Mesothelial cell of epicardium (in vitro differentiated cells): ENCODE data around the gene SOX18. TPM values are rescaled to one million over a fixed set of nuclear protein-coding genes. Genes with fewer than 3 reads are reported as not detected.
A peak's percentile ranks its signal among the peaks of the same experiment; 100 is the strongest.

ENCODE experiments used
- DNase-seq, 2 experiments: peaks; one replicate each; pipeline ENCODE4 v3.0.0; 2021; ENCODE audit warnings: low spot score in 2 of 2; ENCODE audit not compliant: unreplicated experiment in 2 of 2
- H3K27ac Mint-ChIP-seq: 2 replicates; pipeline ENCODE4 v1.8.0; 2021; ENCODE audit warnings: mixed read lengths
- H3K27me3 Mint-ChIP-seq: 2 replicates; pipeline ENCODE4 v1.8.0; 2021; ENCODE audit warnings: low read depth, mixed read lengths
- H3K36me3 Mint-ChIP-seq: 2 replicates; pipeline ENCODE4 v1.8.0; 2021; ENCODE audit warnings: mixed read lengths
- H3K4me1 Mint-ChIP-seq: 2 replicates; pipeline ENCODE4 v1.8.0; 2021; ENCODE audit warnings: mixed read lengths
- H3K4me3 Mint-ChIP-seq: 2 replicates; pipeline ENCODE4 v1.8.0; 2021; ENCODE audit warnings: mild to moderate bottlenecking, moderate library complexity, mixed read lengths
- H3K9me3 Mint-ChIP-seq: 2 replicates; pipeline ENCODE4 v1.8.0; 2021; ENCODE audit warnings: mixed read lengths
- total RNA-seq: library from RNA; stranded (reverse); gene quantifications from 3 replicates; pipeline ENCODE4 v1.2.1, GENCODE V29; 2021
- TF ChIP-seq, protein P1 (sequence below): fragments of 200-600 bp; sonication (generic); IDR thresholded peaks from one replicate; pipeline ENCODE4 v1.5.0; 2021; ENCODE audit warnings: antibody characterized with exemption; ENCODE audit not compliant: unreplicated experiment

The SOX18 gene
- total RNA-seq, 1 donor from 2014 or later, result 0.34 TPM

- Mint-ChIP-seq H3K9me3 (no peaks in the 10 kb centered on the region), H3K27ac (no peak overlapping the region), H3K4me3 (peak overlapping the region; percentile 62), H3K4me1 (peaks cover 14% of the 10 kb centered on the region), H3K36me3 (no peaks in the 10 kb centered on the region), H3K27me3 (peaks cover 33% of the 10 kb centered on the region)
- TF ChIP-seq, protein P1, sequence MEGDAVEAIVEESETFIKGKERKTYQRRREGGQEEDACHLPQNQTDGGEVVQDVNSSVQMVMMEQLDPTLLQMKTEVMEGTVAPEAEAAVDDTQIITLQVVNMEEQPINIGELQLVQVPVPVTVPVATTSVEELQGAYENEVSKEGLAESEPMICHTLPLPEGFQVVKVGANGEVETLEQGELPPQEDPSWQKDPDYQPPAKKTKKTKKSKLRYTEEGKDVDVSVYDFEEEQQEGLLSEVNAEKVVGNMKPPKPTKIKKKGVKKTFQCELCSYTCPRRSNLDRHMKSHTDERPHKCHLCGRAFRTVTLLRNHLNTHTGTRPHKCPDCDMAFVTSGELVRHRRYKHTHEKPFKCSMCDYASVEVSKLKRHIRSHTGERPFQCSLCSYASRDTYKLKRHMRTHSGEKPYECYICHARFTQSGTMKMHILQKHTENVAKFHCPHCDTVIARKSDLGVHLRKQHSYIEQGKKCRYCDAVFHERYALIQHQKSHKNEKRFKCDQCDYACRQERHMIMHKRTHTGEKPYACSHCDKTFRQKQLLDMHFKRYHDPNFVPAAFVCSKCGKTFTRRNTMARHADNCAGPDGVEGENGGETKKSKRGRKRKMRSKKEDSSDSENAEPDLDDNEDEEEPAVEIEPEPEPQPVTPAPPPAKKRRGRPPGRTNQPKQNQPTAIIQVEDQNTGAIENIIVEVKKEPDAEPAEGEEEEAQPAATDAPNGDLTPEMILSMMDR, result no peak
- DNase-seq, result no peak
Measured at GRCh38 chr20:64078934-64079272, 29.5 kb upstream of the SOX18 start.

DNA sequence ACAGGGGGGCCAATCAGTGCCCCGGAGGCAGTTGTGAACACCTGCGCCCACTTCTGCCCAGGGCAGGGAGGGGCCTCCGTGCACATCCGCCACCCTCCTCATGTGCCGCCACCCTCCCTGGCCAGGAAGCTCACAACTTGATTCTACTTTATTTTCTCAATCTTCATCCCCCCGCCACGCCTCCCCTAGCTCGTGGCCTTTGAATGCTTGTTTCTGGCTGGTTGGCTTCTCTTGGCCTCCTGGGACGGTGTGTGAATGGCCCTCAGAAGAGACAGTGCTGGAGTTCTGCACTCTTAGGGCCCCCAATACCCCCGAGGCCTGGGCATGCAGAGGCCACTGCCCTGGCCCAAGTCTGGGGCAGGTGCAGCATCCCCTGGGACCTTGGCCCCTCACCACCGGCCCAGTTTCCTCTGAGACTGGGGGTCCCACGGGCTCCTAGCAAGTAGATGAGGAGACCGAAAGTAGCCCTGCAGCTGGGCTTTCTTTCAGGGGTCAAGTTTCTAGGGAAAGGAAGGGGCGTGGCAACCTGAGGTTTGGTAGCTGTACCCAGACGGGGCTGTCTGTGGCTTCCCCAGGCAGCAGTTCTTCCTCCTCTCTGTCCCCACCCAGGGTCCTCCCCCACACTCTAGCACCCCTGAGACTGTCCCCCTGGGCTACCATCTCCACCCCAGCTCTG lies 28.6 kb upstream of the SOX18 start:
- Mint-ChIP-seq H3K27me3 (peaks cover 29% of the 10 kb centered on the region), H3K9me3 (no peaks in the 10 kb centered on the region), H3K4me1 (peaks cover 14% of the 10 kb centered on the region), H3K36me3 (no peaks in the 10 kb centered on the region), H3K4me3 (no peak overlapping the region), H3K27ac (no peak overlapping the region)
- no peak for DNase-seq
- TF ChIP-seq, protein P1, result no peak

GRCh38 chr20:64077541-64077875 lies 28.1 kb upstream of the SOX18 start:
- H3K36me3 Mint-ChIP-seq, result no peaks in the 10 kb centered on the region
- TF ChIP-seq, protein P1, result no peak

GRCh38 chr20:64077094-64077493 lies 27.7 kb upstream of the SOX18 start:
- no peaks in the 10 kb centered on the region for H3K36me3 Mint-ChIP-seq
- TF ChIP-seq, protein P1, result no peak
- DNase-seq, result no peak
- H3K4me3 Mint-ChIP-seq, result no peak overlapping the region
- H3K27ac Mint-ChIP-seq, result no peak overlapping the region
- H3K9me3 Mint-ChIP-seq, result no peaks in the 10 kb centered on the region
- H3K4me1 Mint-ChIP-seq, result peaks cover 14% of the 10 kb centered on the region
- peaks cover 19% of the 10 kb centered on the region for H3K27me3 Mint-ChIP-seq

More at GRCh38 chr20:64077541-64077875, 28.1 kb upstream of the SOX18 start:
- no peak for DNase-seq
- H3K9me3 Mint-ChIP-seq, result no peaks in the 10 kb centered on the region
- peaks cover 14% of the 10 kb centered on the region for H3K4me1 Mint-ChIP-seq
- peaks cover 24% of the 10 kb centered on the region for H3K27me3 Mint-ChIP-seq
- no peak overlapping the region for H3K27ac Mint-ChIP-seq
- H3K4me3 Mint-ChIP-seq, result no peak overlapping the region

- TF ChIP-seq, protein P1, result no peak
- H3K9me3 Mint-ChIP-seq, result no peaks in the 10 kb centered on the region
- H3K4me3 Mint-ChIP-seq, result no peak overlapping the region
- no peaks in the 10 kb centered on the region for H3K36me3 Mint-ChIP-seq
- H3K4me1 Mint-ChIP-seq, result peaks cover 9% of the 10 kb centered on the region
- H3K27ac Mint-ChIP-seq, result no peak overlapping the region
- peaks cover 12% of the 10 kb centered on the region for H3K27me3 Mint-ChIP-seq
- no peak for DNase-seq
Measured at GRCh38 chr20:64076061-64076997, 26.9 kb upstream of the SOX18 start.
